GM18861 (cell line): ENCODE measurements around the gene KCNN3.

Source experiments
- ATAC-seq: cut with Tn5 transposase; IDR thresholded peaks from one replicate; pipeline ENCODE4 v1.9.1; 2021; ENCODE audit not compliant: unreplicated experiment

KCNN3 gene

DNA sequence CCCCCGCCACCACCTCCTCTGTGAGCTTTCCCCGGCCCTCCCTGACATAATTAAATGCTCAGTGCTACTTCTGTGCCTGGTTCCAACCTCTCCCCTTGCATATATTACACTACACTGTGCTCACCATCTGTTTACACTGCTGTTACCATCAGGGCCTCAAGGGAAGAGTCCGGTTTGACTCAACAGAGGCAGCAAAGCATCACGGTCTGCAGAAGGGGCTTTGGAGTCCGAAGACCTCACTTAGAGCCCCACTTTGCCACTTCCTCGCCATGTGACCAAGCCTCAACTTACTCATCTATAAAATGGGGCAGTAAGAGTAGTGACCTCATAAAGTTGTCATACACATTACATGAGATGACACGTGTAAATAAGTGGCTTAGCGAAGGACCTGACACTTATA is 27.4 kb downstream of the KCNN3 start:
- ATAC-seq, result no peak

- ATAC-seq, result no peak
These were observed 28.7 kb downstream of the KCNN3 start for GRCh38 chr1:154841384-154841783.

DNA sequence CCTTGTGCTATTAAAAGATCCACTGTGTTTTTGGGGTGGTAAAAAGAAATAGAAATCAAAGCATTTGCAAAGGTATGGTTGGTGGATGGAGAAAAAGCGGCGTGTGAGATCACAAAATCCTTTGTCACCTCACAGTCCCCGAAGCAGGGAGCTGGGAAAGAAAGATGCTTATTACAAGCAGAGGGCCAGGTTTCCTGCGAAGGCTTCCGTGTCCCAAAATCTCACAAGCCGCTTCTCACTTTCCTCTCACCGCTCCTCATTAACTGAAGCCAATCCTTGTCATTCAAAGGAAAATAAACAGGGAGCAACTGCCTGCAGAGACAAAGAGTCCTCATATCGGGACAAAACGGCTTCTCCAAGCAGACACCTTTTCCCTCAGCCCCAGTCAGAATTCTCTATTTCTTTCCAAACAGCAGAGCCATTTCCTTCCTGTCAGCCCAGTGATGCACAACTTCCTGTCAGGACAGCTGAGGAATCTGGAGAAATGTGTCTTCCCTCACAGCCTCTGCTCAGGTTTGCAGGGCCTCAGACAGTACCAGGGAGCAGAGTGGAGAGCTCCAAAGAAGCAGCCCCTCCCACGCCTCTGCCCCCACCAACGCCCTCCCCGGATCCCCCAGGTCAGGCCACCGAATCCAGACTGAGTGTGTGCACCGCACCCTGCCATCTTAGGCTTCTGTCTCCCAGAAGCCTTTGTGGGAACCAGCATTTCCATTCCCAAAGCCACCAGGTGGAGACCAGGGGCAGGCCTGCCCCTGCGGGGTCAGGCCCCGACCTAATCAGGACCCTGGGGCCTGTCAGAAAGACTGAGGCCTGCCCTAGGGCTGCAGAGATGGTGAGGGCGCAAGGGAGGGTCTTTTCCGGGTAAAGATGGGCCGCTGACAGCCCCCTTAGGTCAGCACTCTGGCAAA is 29.6 kb downstream of the KCNN3 start:
- no peak for ATAC-seq

GRCh38 chr1:154839691-154840090 is 30.4 kb downstream of the KCNN3 start:
- ATAC-seq, result no peak

DNA sequence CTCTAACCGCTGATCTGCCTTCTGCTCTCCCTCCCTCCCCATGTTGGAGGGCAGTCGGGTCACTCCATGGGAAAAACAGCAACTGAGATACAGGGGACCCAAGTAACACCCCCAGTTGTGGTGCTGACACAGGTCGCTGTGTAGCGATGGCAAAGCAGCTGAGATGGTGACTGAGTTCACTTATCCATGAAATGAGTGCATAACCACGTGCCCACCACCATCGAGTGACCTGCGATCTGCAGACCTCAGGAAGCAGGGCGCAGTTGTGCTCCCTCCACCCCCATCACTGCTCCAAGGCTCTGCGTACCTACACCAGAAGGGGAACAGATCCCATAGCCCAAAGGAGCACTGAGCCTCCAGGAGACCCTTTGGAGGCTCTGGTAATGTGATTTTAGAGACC is 31.1 kb downstream of the KCNN3 start:
- no peak for ATAC-seq

DNA sequence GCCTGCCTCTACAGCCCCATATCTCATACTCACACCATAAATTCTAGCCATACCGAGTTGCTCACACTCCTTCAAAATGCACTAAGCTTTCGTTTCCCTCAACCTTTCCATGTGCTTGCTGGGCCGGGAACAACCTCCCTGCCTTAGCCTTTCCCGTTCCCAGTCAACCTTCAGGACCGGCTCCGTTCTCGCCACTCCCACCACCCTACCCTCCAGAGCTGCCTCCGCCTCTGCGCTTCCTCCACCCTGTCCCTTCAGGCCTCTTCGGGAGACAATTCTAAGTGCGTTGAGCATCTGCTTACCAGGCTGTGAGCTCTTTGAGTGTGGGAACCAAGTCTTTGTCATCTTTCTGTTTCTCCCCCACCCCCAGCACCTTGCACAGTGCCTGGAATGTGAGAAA is 31.6 kb downstream of the KCNN3 start:
- no peak for ATAC-seq

DNA sequence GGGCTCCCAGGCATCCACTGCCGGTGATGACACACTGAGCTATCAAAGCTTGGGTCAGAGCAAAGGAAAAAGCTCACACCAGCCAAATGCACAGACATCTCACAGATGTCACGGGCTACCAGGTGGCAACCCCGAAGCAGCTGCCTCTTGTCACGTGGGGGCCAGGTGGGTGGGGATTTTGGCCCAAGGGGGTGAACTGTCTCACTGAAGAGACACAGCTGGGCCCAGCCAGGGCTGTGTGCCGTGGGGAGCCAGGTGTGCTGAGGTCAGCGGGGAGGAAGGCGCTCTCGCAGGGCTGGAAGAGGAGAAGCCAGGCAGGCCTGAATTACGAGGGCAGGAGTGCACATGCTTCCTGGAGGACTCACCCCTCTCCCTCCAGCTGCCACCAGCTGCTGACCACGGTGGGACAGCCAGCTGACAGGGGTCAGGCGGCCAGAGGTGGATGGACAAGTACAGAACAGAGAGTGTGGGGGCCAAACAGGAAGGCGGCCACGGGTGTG is 32.4 kb downstream of the KCNN3 start:
- ATAC-seq, result no peak

DNA sequence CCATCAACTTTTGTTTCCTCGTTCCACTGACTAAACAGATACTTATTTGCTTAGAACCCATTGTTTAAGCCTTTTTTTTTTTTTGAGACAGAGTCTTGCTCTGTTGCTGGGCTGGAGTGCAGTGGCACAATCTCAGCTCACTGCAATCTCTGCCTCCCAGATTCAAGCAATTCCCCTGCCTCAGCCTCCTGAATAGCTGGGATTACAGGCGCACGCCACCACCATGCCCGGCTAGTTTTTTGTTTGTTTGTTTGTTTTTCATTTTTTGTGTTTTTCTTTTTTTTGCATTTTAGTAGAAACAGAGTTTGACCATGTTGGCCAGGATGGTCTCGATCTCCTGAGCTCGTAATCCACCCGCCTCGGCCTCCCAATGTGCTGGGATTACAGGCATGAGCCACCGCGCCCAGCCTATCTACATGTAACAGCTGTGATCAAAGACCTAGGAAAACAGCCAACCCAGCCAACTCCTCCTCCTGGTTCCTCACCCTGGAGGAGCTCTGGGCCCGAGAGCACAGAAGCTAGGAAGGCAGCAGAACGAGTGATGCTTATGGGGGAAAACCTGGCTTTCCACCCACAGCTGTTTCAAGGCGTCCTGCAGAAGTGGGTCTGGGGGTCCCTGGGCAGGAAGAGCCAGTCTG is 32.9 kb downstream of the KCNN3 start:
- no peak for ATAC-seq

GRCh38 chr1:154835531-154836324 is 34.4 kb downstream of the KCNN3 start:
- ATAC-seq, result no peak

DNA sequence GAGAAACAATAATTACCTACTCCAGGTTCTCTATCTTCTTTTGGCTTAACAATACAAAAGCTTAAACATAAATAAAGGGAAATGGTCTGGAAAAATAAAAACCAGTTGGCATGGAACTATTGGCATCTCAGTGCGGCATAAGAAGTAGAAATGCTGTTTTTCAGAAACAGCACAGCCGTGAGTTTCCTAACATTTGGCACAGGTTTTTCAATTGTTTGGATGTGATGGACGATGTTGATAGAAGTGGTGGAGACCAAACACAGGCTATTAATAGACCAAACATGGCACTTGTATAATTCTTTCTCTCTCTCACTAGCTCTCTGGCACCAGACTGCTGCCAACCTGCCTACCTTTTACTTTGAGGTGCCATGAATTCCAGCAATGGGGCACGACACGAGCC is 36.2 kb downstream of the KCNN3 start:
- no peak for ATAC-seq

GRCh38 chr1:154833209-154833608 is 36.9 kb downstream of the KCNN3 start:
- ATAC-seq, result no peak

DNA sequence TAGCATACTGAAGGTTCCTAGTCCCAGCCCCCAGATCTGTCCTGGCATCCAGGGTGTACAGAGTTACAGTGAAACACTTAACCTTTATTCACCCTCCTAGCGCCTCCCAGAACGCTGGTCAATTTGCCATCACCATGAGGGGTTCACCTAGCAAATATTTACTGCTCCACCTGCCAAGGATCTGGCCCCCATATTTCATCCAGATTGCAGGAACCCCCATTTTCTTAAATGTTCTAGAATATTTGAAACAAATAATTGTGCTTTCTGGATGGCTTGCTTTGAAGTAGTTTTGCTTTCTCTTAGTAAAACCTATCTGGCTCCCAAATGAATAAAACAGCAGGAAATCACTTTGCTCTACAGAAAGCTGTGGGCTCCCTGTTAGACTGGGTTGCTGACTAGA is 37.7 kb downstream of the KCNN3 start:
- no peak for ATAC-seq

DNA sequence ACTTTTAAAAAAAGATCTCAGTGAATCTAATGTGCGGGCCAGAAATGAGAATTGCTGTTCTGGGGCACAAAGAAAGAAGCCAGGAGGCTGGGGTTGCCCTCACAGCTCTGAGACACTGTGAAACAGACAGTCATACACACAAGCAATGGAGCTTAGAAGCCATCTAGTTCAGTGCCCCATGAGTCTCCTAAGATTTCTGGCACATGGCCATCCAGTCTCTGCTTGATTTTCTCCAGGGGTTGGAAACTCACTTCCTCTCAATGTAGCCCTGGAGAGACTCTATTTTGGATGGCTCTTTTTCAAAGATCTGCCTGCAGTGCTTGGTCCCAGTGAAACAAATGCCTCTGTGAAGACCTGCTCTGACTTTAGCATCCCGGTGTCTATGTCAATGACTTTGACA is 38.6 kb downstream of the KCNN3 start:
- no peak for ATAC-seq

GRCh38 chr1:154829062-154829461 is 41.0 kb downstream of the KCNN3 start:
- no peak for ATAC-seq

DNA sequence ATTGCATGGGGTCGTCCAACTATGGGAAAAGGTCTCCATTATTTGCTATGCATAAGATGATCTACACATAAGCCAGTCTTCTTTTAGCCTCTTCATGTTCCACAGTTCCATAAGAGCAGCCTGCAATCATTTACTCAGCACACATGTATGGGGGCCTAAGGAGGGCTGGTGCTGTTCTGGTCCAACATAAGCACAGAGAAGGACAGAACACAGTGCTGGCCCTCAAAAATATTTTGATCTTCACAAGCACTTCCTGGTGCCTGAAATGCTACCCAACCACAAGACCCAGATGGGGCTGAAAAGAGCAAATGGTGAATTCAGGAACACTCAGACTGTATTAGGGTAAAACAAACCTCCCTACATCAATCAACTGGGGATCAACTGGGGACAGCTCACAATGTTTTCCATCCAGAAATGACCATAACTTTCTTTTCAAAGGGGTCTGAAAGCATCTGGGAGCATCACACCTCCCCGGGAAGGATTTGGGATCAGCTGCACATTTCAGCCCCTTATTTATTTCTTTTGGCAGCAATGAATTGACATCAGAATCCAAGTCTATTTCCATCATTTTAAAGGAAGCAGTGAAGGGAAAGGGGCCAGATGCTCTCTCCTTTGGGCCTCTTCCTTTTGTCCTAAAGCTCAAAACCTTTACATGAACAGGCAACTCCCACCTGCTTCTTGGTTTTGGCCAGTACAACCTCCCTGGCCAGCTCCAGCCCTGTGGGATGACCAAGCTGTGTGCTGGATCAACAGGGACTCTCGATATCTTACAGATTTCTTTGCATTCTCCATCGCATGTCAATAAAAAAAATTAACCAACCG is 45.7 kb downstream of the KCNN3 start:
- no peak for ATAC-seq

GRCh38 chr1:154822717-154823116 is 47.4 kb downstream of the KCNN3 start:
- no peak for ATAC-seq

- no peak for ATAC-seq
These were observed 47.8 kb downstream of the KCNN3 start for GRCh38 chr1:154822233-154822632.

DNA sequence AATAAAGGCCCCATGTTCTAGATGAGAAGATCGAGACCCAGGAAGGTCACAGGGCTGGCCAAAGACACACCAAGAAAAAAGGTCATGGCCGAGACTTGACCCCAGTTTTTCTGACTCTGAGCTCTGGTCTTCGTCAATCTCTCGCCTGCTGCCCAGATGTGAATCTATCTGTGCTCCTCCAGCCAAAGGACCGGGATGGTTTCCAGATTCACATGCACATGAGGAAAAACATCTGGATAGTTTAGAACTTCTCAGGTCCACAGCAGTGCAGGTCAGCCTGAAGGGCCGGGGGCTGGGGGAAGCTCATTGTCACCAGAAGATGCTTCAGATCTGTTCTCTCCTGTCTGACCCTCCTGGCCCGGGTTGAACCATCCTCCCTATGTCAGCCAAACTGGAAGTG is 49.0 kb downstream of the KCNN3 start:
- ATAC-seq, result no peak

DNA sequence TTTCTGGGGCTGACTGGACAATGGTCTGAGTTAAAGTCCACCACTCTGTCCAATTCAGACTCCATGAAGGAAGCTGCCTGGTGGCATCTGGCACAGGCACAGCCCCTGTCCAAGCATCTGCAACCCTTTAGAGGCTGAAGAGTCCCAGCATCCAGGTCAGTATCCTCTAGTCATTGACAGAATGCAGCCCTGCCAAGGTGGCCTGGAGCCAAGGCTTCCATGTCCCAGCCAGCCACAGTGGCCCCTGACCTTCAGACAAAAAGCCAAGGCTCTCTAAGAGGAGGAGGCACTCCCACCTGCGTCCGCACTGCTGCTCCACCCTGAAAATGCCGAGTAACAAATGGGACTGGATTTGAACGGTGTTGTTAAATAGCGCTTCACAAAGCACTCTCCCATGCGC is 49.4 kb downstream of the KCNN3 start:
- no peak for ATAC-seq
